GM12873 (cell line): Measurements from ENCODE around the gene MPO.

Source experiments
- TF ChIP-seq, protein P1 (sequence below): IDR thresholded peaks from 2 replicates; pipeline ENCODE4 v1.5.1; 2012; ENCODE audit warnings: low read depth, mild to moderate bottlenecking, moderate library complexity, low read length, control low read depth; ENCODE audit not compliant: insufficient read depth; ENCODE audit errors: missing control alignments

Gene MPO

DNA sequence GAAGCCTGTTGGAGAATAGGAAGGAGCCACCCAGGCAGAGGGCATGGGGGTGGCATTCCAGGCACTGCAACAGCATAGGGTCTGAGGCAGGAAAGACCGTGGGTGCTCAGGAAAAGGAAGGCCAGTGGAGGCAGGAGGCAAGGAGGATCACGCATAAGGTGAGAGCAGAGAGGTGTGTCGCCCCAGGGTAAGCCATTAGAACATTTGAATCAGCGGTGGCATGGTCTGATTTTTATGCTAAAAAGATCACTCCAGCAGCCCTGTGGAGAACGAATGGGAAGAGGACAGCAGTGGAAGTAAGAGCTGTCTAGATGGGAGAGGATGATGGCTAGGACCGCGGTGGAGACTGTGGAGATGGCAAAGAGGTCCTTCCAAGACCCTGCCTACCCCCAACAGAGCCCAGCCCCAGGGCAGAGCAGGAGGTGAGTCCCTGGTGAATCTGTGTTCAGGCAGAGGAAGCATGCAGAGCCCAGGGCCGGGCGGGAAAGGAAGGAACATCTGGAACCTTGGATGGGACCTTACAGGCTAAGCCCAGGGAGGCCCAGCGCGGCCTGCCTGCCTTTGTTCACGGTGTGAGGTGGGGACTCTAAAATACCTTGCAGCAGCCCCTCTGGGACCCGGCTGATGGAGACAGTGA is 34.5 kb downstream of the MPO start:
- TF ChIP-seq, protein P1, sequence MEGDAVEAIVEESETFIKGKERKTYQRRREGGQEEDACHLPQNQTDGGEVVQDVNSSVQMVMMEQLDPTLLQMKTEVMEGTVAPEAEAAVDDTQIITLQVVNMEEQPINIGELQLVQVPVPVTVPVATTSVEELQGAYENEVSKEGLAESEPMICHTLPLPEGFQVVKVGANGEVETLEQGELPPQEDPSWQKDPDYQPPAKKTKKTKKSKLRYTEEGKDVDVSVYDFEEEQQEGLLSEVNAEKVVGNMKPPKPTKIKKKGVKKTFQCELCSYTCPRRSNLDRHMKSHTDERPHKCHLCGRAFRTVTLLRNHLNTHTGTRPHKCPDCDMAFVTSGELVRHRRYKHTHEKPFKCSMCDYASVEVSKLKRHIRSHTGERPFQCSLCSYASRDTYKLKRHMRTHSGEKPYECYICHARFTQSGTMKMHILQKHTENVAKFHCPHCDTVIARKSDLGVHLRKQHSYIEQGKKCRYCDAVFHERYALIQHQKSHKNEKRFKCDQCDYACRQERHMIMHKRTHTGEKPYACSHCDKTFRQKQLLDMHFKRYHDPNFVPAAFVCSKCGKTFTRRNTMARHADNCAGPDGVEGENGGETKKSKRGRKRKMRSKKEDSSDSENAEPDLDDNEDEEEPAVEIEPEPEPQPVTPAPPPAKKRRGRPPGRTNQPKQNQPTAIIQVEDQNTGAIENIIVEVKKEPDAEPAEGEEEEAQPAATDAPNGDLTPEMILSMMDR = no peak

DNA sequence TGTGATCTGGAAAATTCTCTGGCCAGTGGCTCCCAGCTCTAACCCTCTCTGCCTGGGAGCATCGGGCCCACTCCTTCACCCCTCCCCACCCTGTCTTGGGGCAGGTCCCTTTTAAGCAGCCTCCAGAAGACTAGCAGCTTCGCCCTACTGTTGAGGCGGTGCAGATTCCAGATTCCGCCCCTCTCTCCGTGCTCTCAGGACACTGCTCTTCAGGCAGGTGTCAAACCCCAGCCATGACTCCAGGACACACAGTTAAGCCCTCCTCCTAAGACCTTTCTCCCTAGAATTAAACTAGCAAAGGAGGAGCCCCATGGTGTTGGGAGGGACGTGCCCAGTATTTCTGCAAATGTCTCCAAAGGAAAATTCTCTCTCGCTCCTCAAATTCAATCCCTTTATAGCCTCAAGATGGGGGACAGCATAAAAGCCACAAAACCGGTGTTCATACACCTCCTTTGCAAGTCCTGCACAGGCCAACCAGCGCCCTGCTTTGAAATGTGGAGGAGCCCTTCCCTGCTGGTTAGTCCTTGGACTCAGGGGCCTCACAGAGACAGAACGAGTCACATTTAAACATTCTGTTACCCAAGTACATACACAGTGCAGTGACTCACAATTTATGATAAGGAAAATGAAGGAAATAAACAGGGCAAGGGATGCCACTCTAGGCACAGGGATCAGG is 35.2 kb downstream of the MPO start:
- TF ChIP-seq, protein P1 = no peak

DNA sequence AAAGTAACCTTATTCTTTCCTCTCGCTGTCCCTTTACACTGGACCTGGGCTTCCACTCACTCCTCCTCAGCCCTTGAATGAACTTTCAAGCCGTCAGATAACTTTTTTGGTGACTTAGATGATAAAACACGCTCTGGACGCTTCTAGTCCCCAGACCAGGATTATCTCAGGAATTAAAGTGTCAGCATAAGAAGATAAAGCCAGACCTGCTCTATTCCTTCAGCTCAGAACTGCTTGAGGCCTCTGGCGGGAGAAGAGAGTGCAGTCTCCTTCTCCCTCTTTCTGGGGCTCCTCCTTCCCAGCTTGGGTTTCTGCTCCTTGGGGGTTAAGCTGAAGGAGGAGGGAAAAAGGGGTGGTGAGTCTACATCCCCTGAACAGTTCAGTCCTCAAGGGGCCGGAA is 35.8 kb downstream of the MPO start:
- TF ChIP-seq, protein P1 = no peak

DNA sequence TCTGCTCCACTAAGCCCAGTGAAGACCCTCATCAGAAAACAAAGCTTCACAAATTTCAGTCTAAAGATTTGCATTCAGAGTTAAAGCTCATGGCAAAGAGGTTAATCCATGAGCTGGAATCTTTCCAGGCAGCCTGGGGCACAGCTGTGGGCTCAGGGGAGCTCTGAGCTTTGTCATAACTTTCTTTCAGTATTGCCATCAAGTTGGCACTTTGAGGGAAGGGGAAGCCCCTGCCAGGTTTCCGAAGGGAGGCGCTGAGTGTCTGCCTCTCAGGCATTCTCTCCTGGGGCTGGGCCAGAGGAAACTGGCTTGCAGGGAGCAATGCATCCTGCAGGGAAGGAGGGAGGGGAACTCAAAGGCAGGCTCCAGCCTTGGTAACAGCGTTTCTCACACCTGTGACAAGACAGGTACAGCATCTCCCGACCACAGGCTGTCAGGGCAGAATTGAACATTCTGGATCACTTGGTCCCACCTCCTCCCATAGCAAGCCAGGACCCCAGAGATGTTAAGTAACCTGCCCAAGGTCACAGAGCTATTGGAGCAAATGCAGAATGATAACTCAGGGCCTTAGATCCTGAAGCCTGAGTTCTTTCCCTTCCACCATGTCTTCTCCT is 38.5 kb downstream of the MPO start:
- TF ChIP-seq, protein P1 = no peak

GRCh38 chr17:58239987-58240386 is 40.7 kb downstream of the MPO start:
- TF ChIP-seq, protein P1 = no peak

- TF ChIP-seq, protein P1 = no peak
Measured at GRCh38 chr17:58238147-58238634, 42.5 kb downstream of the MPO start, which contains the start of gene LPO. LPO (plus strand) TSS chr17:58238584; CDS start chr17:58242980, 4,396 bp downstream.

DNA sequence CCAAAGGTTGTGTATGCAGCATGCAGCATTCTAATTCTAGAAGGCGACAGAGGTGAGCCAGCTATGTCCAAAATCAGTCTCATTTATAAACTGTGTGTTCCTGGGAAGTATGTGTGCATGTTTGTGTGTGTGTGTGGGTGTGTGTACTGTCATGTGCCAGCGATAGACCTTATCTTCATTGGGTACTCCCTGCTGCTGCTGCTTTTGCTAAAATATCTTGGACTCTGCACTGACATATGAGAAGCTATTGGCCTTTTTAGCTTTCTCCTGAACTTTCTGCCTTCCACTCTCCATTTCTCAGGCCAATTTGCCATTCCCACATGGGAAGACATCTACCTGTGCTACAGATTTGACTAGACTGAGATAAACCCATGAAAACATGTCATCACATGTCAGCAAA is 44.3 kb downstream of the MPO start:
- TF ChIP-seq, protein P1 = no peak
